Jurkat, Clone E6-1 (cell line): ENCODE measurements around the gene EREG.
"Not testable (repeated sequence)": the region's sequence is repeated elsewhere in the genome, so short reads cannot be mapped to it uniquely, and the experiment has no call there.

Experiments
- DNase-seq: peaks from one replicate; pipeline ENCODE4 v3.0.0-alpha.2; 2011; ENCODE audit warnings: low read depth, low spot score
- H3K4me3 ChIP-seq: 2 replicates; pipeline ENCODE4 v1.5.1; 2011; ENCODE audit warnings: mild to moderate bottlenecking, low read length, control low read depth, moderate library complexity

Gene EREG

GRCh38 chr4:74338792-74339333, 26.1 kb upstream of the EREG start:
- DNase-seq = no peak
- no peak overlapping the region for H3K4me3 ChIP-seq

GRCh38 chr4:74339501-74339900, 25.4 kb upstream of the EREG start:
- no peak overlapping the region for H3K4me3 ChIP-seq
- DNase-seq = no peak

- H3K4me3 ChIP-seq, DNase-seq: not testable (repeated sequence)
Observed at GRCh38 chr4:74340421-74340820, 24.5 kb upstream of the EREG start.

GRCh38 chr4:74344031-74344430, 20.9 kb upstream of the EREG start:
- no peak overlapping the region for H3K4me3 ChIP-seq
- DNase-seq = no peak

- no peak for DNase-seq
- no peak overlapping the region for H3K4me3 ChIP-seq
Observed at GRCh38 chr4:74353858-74354257, 11.1 kb upstream of the EREG start.

- no peak for DNase-seq
- no peak overlapping the region for H3K4me3 ChIP-seq
Observed at GRCh38 chr4:74357965-74358364, 7.0 kb upstream of the EREG start.

GRCh38 chr4:74361671-74362070, 3.3 kb upstream of the EREG start:
- no peak overlapping the region for H3K4me3 ChIP-seq
- no peak for DNase-seq

- DNase-seq = no peak
- H3K4me3 ChIP-seq = no peak overlapping the region
Observed at GRCh38 chr4:74362347-74362746, 2.6 kb upstream of the EREG start.

GRCh38 chr4:74364256-74364651, 691 bp upstream of the EREG start:
- DNase-seq = no peak
- H3K4me3 ChIP-seq = no peak overlapping the region

GRCh38 chr4:74365761-74366160, 816 bp downstream of the EREG start:
- no peak for DNase-seq
- H3K4me3 ChIP-seq = no peak overlapping the region

GRCh38 chr4:74366367-74366911, 1.5 kb downstream of the EREG start:
- DNase-seq = no peak
- H3K4me3 ChIP-seq = no peak overlapping the region

GRCh38 chr4:74367656-74368290, 2.8 kb downstream of the EREG start:
- H3K4me3 ChIP-seq = no peak overlapping the region
- no peak for DNase-seq

GRCh38 chr4:74368596-74368995, 3.7 kb downstream of the EREG start:
- no peak overlapping the region for H3K4me3 ChIP-seq
- no peak for DNase-seq

- H3K4me3 ChIP-seq = no peak overlapping the region
- no peak for DNase-seq
Observed at GRCh38 chr4:74369855-74370254, 4.9 kb downstream of the EREG start.

- no peak overlapping the region for H3K4me3 ChIP-seq
- peak; percentile 26 for DNase-seq
Observed at GRCh38 chr4:74370912-74371311, 6.0 kb downstream of the EREG start.

GRCh38 chr4:74374128-74374527, 9.2 kb downstream of the EREG start:
- no peak for DNase-seq
- H3K4me3 ChIP-seq = no peak overlapping the region

GRCh38 chr4:74374561-74375327, 9.8 kb downstream of the EREG start:
- no peak for DNase-seq
- H3K4me3 ChIP-seq = no peak overlapping the region

- no peak for DNase-seq
Observed at GRCh38 chr4:74375824-74376426, 11.0 kb downstream of the EREG start.

GRCh38 chr4:74376888-74377483, 12.0 kb downstream of the EREG start:
- no peak overlapping the region for H3K4me3 ChIP-seq
- DNase-seq = peak; percentile 24

More at GRCh38 chr4:74375824-74376426, 11.0 kb downstream of the EREG start:
- no peak overlapping the region for H3K4me3 ChIP-seq

GRCh38 chr4:74377714-74378113, 12.8 kb downstream of the EREG start:
- DNase-seq = no peak
- no peak overlapping the region for H3K4me3 ChIP-seq
